HUES6 (cell line): ENCODE results near the gene HDAC7.
"Not testable (repeated sequence)": the region's sequence is repeated elsewhere in the genome, so short reads cannot be mapped to it uniquely, and the experiment has no call there.

Source experiments
- H3K27ac ChIP-seq: 2 replicates; pipeline ENCODE4 v1.7.0; 2013; ENCODE audit warnings: low read depth, mild to moderate bottlenecking, low read length, inconsistent platforms
- H3K27me3 ChIP-seq: 2 replicates; pipeline ENCODE4 v1.6.1; 2013; ENCODE audit warnings: low read length; ENCODE audit not compliant: control insufficient read depth, insufficient read depth
- H3K36me3 ChIP-seq: 2 replicates; pipeline ENCODE4 v1.6.1; 2013; ENCODE audit warnings: low read length; ENCODE audit not compliant: control insufficient read depth, insufficient read depth
- H3K4me1 ChIP-seq: 2 replicates; pipeline ENCODE4 v1.6.1; 2013; ENCODE audit warnings: low read length; ENCODE audit not compliant: control insufficient read depth, insufficient read depth
- H3K4me3 ChIP-seq: 2 replicates; pipeline ENCODE4 v1.5.1; 2013; ENCODE audit warnings: low read depth, low read length
- H3K9ac ChIP-seq: one replicate; pipeline ENCODE4 v1.6.1; 2013; ENCODE audit warnings: mild to moderate bottlenecking, low read length
- H3K9me3 ChIP-seq: 2 replicates; pipeline ENCODE4 v1.6.1; 2013; ENCODE audit warnings: low read depth, low read length; ENCODE audit not compliant: control insufficient read depth, insufficient read depth

HDAC7 gene

DNA sequence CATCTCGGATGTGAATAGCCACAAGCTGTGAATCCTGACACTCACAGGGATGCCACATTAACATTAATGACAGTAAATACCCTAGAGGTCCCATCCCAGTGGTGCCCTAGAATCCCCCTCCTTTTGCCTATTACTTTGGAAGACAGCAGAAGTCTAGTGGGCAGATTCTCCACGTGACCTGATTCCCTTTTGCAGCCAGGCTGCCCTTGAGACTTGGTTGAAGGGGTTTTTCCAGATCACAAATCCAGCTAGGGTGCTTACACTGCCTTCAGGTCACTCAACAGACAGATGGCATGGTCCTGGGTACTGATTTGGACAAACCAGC, 8.7 kb downstream of the HDAC7 start:
- H3K9ac ChIP-seq = no peak overlapping the region
- peaks cover 76% of the 10 kb centered on the region for H3K4me1 ChIP-seq
- no peaks in the 10 kb centered on the region for H3K27me3 ChIP-seq
- peaks cover 9% of the 10 kb centered on the region; the same call in 1 of the 2 replicates for H3K36me3 ChIP-seq
- H3K27ac ChIP-seq = no peak overlapping the region
- no peak overlapping the region for H3K4me3 ChIP-seq
- H3K9me3 ChIP-seq = no peaks in the 10 kb centered on the region

GRCh38 chr12:47809518-47809917, 10.2 kb downstream of the HDAC7 start:
- peaks cover 68% of the 10 kb centered on the region for H3K4me1 ChIP-seq
- not testable (repeated sequence) for H3K4me3 ChIP-seq, H3K9ac ChIP-seq

DNA sequence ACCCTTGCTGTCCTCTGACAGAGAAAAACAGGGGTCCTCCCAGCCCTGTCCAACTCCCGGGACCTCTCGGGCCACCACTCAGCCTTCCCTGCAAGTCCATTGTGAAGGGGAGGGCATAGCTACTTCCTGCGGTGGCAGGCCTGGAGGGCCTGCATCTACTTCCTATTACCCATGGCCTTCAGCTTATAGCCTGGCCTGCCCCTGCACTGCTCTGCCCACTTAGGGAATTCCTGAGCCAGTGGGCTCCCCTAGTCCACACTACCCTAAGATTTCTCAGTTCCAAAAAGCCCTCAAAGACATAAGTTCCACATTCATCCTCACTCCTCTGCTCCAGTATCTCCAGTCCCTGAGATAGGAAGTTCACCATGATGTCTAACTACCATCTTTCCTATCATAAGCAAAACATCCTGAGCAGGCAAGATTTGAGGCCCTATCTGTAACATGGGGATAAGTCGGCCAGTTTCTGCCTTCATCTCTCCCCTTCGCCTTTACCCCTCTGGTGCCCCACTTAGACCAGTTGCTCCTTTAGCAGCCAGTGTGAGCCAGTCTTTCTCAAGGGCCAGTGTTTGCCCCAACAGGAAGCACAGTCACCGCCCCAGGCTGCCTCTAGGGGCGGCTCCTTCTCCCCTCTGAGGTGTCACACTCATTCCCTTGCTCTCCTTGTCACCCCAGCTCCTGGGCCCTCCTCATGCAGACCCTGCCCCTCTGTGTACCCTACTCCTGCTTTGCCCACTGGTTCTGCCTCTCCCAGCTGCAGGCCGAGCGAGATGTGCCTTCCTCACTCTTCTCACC, 10.9 kb downstream of the HDAC7 start:
- Histone ChIP-seq H3K36me3 (peaks cover 15% of the 10 kb centered on the region; the same call in 1 of the 2 replicates), H3K4me1 (peaks cover 64% of the 10 kb centered on the region), H3K9ac (no peak overlapping the region), H3K27me3 (no peaks in the 10 kb centered on the region), H3K9me3 (no peaks in the 10 kb centered on the region), H3K4me3 (no peak overlapping the region), H3K27ac (no peak overlapping the region; the same call in 1 of the 2 replicates)

More at GRCh38 chr12:47809518-47809917, 10.2 kb downstream of the HDAC7 start:
- H3K36me3 ChIP-seq, H3K9me3 ChIP-seq, H3K27me3 ChIP-seq, H3K27ac ChIP-seq: not testable (repeated sequence)

- Histone ChIP-seq H3K27ac (peak overlapping the region; percentile 17; the same call in 1 of the 2 replicates), H3K9ac (peak overlapping the region; percentile 48), H3K4me1 (peaks cover 64% of the 10 kb centered on the region), H3K9me3 (no peaks in the 10 kb centered on the region), H3K36me3 (peaks cover 17% of the 10 kb centered on the region; the same call in 1 of the 2 replicates), H3K27me3 (no peaks in the 10 kb centered on the region), H3K4me3 (no peak overlapping the region)
Observed at GRCh38 chr12:47808050-47808449, 11.7 kb downstream of the HDAC7 start.

GRCh38 chr12:47807338-47807737, 12.4 kb downstream of the HDAC7 start:
- no peak overlapping the region for H3K27ac ChIP-seq
- no peaks in the 10 kb centered on the region for H3K9me3 ChIP-seq
- no peak overlapping the region for H3K9ac ChIP-seq
- H3K36me3 ChIP-seq = peaks cover 17% of the 10 kb centered on the region; the same call in 1 of the 2 replicates
- H3K27me3 ChIP-seq = no peaks in the 10 kb centered on the region
- H3K4me3 ChIP-seq = no peak overlapping the region
- peaks cover 67% of the 10 kb centered on the region for H3K4me1 ChIP-seq

DNA sequence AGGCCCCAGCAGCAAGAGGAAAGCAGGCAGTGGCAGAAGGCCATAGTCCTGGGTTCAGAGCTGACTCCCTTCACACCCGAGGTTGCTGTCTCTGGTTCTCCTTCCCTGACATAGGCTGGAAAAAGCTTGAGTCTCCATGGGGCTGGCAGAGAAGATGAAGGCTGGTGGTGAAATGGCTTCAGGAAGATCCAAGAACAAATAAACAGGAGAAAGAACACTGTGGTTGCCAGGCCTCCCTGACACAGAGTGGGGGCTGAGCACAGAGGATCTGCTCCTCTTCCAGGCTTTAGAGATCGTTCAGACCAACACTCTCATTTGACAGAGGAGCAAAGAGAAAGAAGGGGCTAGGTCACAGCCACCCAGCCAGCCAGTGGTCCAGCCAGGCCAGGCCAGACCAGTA, 14.3 kb downstream of the HDAC7 start:
- Histone ChIP-seq H3K27ac (no peak overlapping the region), H3K9ac (no peak overlapping the region), H3K9me3 (no peaks in the 10 kb centered on the region), H3K36me3 (peaks cover 17% of the 10 kb centered on the region; the same call in 1 of the 2 replicates), H3K4me1 (peaks cover 57% of the 10 kb centered on the region), H3K27me3 (no peaks in the 10 kb centered on the region), H3K4me3 (no peak overlapping the region)

GRCh38 chr12:47804171-47804570, 15.5 kb downstream of the HDAC7 start:
- Histone ChIP-seq H3K27me3 (no peaks in the 10 kb centered on the region), H3K9me3 (no peaks in the 10 kb centered on the region), H3K36me3 (peaks cover 17% of the 10 kb centered on the region; the same call in 1 of the 2 replicates), H3K4me1 (peaks cover 50% of the 10 kb centered on the region), H3K9ac (no peak overlapping the region), H3K27ac (no peak overlapping the region), H3K4me3 (no peak overlapping the region)

DNA sequence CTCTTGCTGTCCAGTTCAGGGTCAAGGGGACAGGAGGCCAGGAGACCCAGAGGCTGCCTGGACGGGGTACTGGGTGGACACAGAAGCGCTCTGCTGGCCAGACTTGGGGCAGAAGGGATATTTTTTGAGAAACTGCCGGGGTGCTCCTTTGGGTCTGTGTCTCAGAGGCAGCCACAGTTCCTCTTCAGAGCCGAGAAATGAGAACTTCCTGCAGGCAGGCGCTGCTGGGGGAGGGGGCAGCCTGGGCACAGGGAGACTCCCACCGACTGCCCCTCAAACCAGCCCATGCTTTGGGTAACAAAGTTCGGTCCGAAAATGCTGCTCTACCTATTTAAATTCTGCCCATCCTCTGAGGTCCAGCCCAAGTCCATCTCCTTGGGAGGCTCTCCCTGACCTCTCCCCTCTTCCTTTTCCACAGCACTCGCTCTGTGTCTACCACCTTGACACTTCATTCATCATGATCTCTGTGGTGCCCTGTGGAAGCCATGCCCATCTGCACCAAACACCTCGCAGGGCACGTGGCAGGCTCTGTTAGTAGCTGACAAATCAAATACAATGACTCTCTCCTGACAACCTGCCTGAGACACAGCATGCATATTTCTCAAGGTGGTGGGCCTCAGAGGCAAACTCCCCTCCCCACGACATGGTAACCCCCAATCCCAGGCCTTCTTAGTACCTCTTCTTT, 16.4 kb downstream of the HDAC7 start:
- H3K9ac ChIP-seq = no peak overlapping the region
- H3K9me3 ChIP-seq = no peaks in the 10 kb centered on the region
- peaks cover 47% of the 10 kb centered on the region for H3K4me1 ChIP-seq
- no peak overlapping the region for H3K27ac ChIP-seq
- H3K27me3 ChIP-seq = no peaks in the 10 kb centered on the region
- H3K36me3 ChIP-seq = peaks cover 20% of the 10 kb centered on the region; the same call in 1 of the 2 replicates
- H3K4me3 ChIP-seq = no peak overlapping the region

DNA sequence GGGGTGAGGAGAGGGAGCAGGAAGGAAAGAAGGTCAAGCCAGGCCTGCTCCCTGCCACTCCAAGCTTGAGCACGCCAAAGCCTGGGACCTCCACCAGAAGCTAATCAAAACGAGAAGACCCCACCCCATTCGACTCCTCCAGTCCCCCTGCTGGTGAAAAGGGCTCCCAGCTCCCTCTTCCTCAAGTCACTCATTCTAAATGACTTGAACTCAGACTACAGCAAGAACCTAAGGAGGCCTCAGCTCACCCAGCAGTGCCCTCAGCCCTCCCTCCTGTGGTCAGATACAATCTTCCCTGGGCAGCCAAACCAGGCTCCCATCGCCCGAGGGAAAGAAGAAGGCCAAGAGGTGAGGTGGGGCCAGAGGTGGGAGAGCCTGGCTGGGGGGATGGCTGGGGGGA, 17.4 kb downstream of the HDAC7 start:
- H3K4me3 ChIP-seq = no peak overlapping the region
- no peaks in the 10 kb centered on the region for H3K27me3 ChIP-seq
- peaks cover 42% of the 10 kb centered on the region for H3K4me1 ChIP-seq
- H3K36me3 ChIP-seq = peaks cover 28% of the 10 kb centered on the region; the same call in 1 of the 2 replicates
- no peak overlapping the region for H3K9ac ChIP-seq
- H3K27ac ChIP-seq = no peak overlapping the region
- H3K9me3 ChIP-seq = no peaks in the 10 kb centered on the region

- Histone ChIP-seq H3K4me3 (no peak overlapping the region), H3K9ac (no peak overlapping the region), H3K9me3 (no peaks in the 10 kb centered on the region), H3K36me3 (peaks cover 31% of the 10 kb centered on the region), H3K27me3 (no peaks in the 10 kb centered on the region), H3K27ac (no peak overlapping the region), H3K4me1 (peaks cover 37% of the 10 kb centered on the region)
Observed at GRCh38 chr12:47801904-47802246, 17.8 kb downstream of the HDAC7 start.

DNA sequence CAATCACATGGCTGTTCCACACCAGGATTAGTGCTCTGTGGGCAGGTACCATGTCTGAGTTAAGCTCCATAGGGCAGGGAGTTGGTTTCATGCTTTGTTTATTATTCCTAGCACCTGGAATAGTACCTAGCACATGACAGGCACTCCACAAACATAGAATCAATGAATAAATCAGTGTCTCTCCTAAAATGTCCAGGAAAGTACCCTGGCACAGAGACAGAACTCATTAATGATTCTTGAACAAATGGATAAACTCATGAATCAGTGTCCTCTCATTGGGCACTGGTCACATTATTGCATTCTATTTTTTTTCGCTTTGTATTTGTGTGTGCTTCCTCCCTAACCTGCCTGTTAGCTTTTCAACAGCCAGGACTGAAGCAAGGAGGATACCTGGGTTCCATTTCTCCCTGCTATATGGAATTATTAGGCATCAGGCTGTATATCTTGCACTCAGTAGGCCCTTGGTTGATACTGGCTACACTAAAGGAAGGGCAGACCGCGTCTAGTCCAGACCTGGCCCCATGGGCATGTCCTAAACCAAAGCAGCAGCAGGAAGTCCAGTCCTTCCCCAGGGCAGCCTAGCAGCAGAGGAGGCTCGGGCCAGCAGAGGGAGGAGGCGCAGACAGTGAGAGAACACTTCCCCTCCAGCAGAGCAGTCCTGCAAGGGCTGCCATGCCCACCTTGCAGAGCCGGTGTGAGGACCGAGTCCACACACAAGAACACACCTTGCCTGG, 18.4 kb downstream of the HDAC7 start:
- H3K27ac ChIP-seq = no peak overlapping the region
- H3K4me3 ChIP-seq = no peak overlapping the region
- H3K36me3 ChIP-seq = peaks cover 35% of the 10 kb centered on the region
- H3K9ac ChIP-seq = no peak overlapping the region
- peaks cover 37% of the 10 kb centered on the region for H3K4me1 ChIP-seq
- H3K9me3 ChIP-seq = no peaks in the 10 kb centered on the region
- no peaks in the 10 kb centered on the region for H3K27me3 ChIP-seq
